Caco-2 (cell line): Measurements from ENCODE around the gene OR51A2. TPM values are rescaled to one million over a fixed set of nuclear protein-coding genes. Genes with fewer than 3 reads are reported as not detected.

Experiments
- BruUV-seq: library from RNA; stranded (reverse); fragments of 400-500 nt; replicated peaks from 2 replicates; lab custom pipeline; 2021; lab: Mats Ljungman, UMichigan
- CTCF ChIA-PET: fragments of 300-600 bp; sonication (Branson Sonifier 250); formaldehyde crosslinking; loops from one replicate; lab custom pipeline; 2022; ENCODE audit warnings: antibody characterized with exemption; lab: Charles Lee
- POLR2A ChIA-PET: fragments of 300-600 bp; sonication (Branson Sonifier 250); formaldehyde crosslinking; loops from one replicate; lab custom pipeline; 2022; ENCODE audit warnings: antibody characterized with exemption; lab: Charles Lee
- DNase-seq, 2 experiments: peaks; one replicate each; pipeline versions ENCODE4 v3.0.0 to v3.0.0-alpha.2; 2020 to 2022
- H3K27me3 ChIP-seq: replicated peaks from 2 replicates; pipeline ENCODE4 v1.6.0; 2011; ENCODE audit warnings: low read length; ENCODE audit not compliant: control insufficient read depth, insufficient read depth
- H3K36me3 ChIP-seq: 2 replicates; pipeline ENCODE4 v1.5.1; 2011; ENCODE audit warnings: low read length; ENCODE audit not compliant: control insufficient read depth, insufficient read depth
- H3K4me1 ChIP-seq: fragments of 250-450 bp; sonication (Bioruptor Pico); 2 replicates; pipeline ENCODE4 v1.5.1; 2020; ENCODE audit warnings: mild to moderate bottlenecking
- H3K4me3 ChIP-seq: 2 replicates; pipeline ENCODE4 v1.5.1; 2011; ENCODE audit warnings: low read depth, mild to moderate bottlenecking, control low read depth, low read length
- H3K9me3 ChIP-seq: fragments of 250-450 bp; sonication (Bioruptor Pico); 2 replicates; pipeline ENCODE4 v1.5.1; 2020; ENCODE audit warnings: mild to moderate bottlenecking, moderate library complexity
- H3K27ac Mint-ChIP-seq: one replicate; pipeline ENCODE4 v1.8.0; 2022; ENCODE audit warnings: mixed read lengths; ENCODE audit not compliant: unreplicated experiment
- H3K27me3 Mint-ChIP-seq: one replicate; pipeline ENCODE4 v1.8.0; 2022; ENCODE audit warnings: mixed read lengths; ENCODE audit not compliant: insufficient read depth, unreplicated experiment
- H3K36me3 Mint-ChIP-seq: one replicate; pipeline ENCODE4 v1.8.0; 2022; ENCODE audit warnings: mild to moderate bottlenecking, mixed read lengths; ENCODE audit not compliant: insufficient read depth, unreplicated experiment
- H3K4me1 Mint-ChIP-seq: one replicate; pipeline ENCODE4 v1.8.0; 2022; ENCODE audit warnings: low read depth, mixed read lengths; ENCODE audit not compliant: unreplicated experiment
- H3K4me3 Mint-ChIP-seq: one replicate; pipeline ENCODE4 v1.8.0; 2022; ENCODE audit warnings: mild to moderate bottlenecking, moderate library complexity, mixed read lengths; ENCODE audit not compliant: unreplicated experiment
- H3K9me3 Mint-ChIP-seq: one replicate; pipeline ENCODE4 v1.8.0; 2022; ENCODE audit warnings: mixed read lengths; ENCODE audit not compliant: unreplicated experiment
- CTCF ChIP-seq, 2 experiments: fragments of 200-600 bp in 1 of 2; IDR thresholded peaks; 1 replicate in 1 of 2; 2 replicates in 1 of 2; pipeline versions ENCODE4 v1.5.1 to v1.8.0; 2011 to 2022; ENCODE audit warnings: antibody characterized with exemption in 1 of 2, control low read depth in 1 of 2, inconsistent platforms in 1 of 2, low read depth in 1 of 2, low read length in 1 of 2, mild to moderate bottlenecking in 1 of 2, moderate library complexity in 1 of 2; ENCODE audit not compliant: insufficient read depth in 1 of 2, severe bottlenecking in 1 of 2, unreplicated experiment in 1 of 2
- intact Hi-C: fragments of 100-400 bp; cut with micrococcal nuclease; formaldehyde crosslinking; loops from one replicate; pipeline ENCODE4 v1.10.0; 2022; ENCODE audit not compliant: unreplicated experiment
- total RNA-seq: library from RNA; stranded (reverse); gene quantifications from 2 replicates; pipeline ENCODE4 v1.2.3, GENCODE V29; 2022

OR51A2 gene
- total RNA-seq, 1 experiment from 2014 or later: not detected

- Mint-ChIP-seq H3K4me1 (no peaks in the 10 kb centered on the region), H3K27me3 (peaks cover 18% of the 10 kb centered on the region), H3K36me3 (no peaks in the 10 kb centered on the region), H3K4me3 (no peak within 1 kb of the TSS), H3K9me3 (no peaks in the 10 kb centered on the region), H3K27ac (no peak within 1 kb of the TSS)
- intact Hi-C loops: no loop called here
- Histone ChIP-seq H3K9me3 (no peaks in the 10 kb centered on the region), H3K4me3 (no peak within 1 kb of the TSS), H3K36me3 (no peaks in the 10 kb centered on the region), H3K27me3 (no peaks in the 10 kb centered on the region), H3K4me1 (no peaks in the 10 kb centered on the region)
- DNase-seq: no peak
- ChIA-PET POLR2A (no interaction called here), CTCF (no interaction called here)
- BruUV-seq: no TSS peak
- no peak for TF ChIP-seq CTCF (IDR thresholded peaks at IDR 0.05; ENCODE audit: insufficient read depth in 1 of 2, low read depth in 1 of 2, low read length in 1 of 2, severe bottlenecking in 1 of 2, unreplicated experiment in 1 of 2)
Observed at GRCh38 chr11:4924239-4924638, 31.3 kb downstream of the OR51A2 start, which contains the start of gene OR51G1. Gene OR51G1 (minus strand): TSS chr11:4924339. CDS start chr11:4924339, 0 bp downstream.

GRCh38 chr11:4922304-4922703 is 33.2 kb downstream of the OR51A2 start:
- no peak for DNase-seq
- Histone ChIP-seq H3K4me1 (no peaks in the 10 kb centered on the region), H3K9me3 (no peaks in the 10 kb centered on the region), H3K4me3 (no peak overlapping the region), H3K27me3 (no peaks in the 10 kb centered on the region), H3K36me3 (no peaks in the 10 kb centered on the region)
- Mint-ChIP-seq H3K9me3 (no peaks in the 10 kb centered on the region), H3K27me3 (peaks cover 18% of the 10 kb centered on the region), H3K36me3 (no peaks in the 10 kb centered on the region), H3K4me3 (no peak overlapping the region), H3K27ac (no peak overlapping the region), H3K4me1 (no peaks in the 10 kb centered on the region)
- TF ChIP-seq CTCF (IDR thresholded peaks at IDR 0.05; ENCODE audit: insufficient read depth in 1 of 2, low read depth in 1 of 2, low read length in 1 of 2, severe bottlenecking in 1 of 2, unreplicated experiment in 1 of 2): no peak
- ChIA-PET CTCF (no interaction called here), POLR2A (no interaction called here)
- intact Hi-C loops: no loop called here
- no TSS peak for BruUV-seq

- POLR2A ChIA-PET: no interaction called here
- no peaks in the 10 kb centered on the region for H3K36me3 Mint-ChIP-seq
- intact Hi-C loops: no loop called here
Observed at GRCh38 chr11:4921796-4922195, 33.7 kb downstream of the OR51A2 start.

More at GRCh38 chr11:4921796-4922195, 33.7 kb downstream of the OR51A2 start:
- Mint-ChIP-seq H3K9me3 (no peaks in the 10 kb centered on the region), H3K27me3 (peaks cover 18% of the 10 kb centered on the region), H3K27ac (no peak overlapping the region), H3K4me3 (no peak overlapping the region), H3K4me1 (no peaks in the 10 kb centered on the region)
- no peak for DNase-seq
- TF ChIP-seq CTCF (IDR thresholded peaks at IDR 0.05; ENCODE audit: insufficient read depth in 1 of 2, low read depth in 1 of 2, low read length in 1 of 2, severe bottlenecking in 1 of 2, unreplicated experiment in 1 of 2): no peak
- BruUV-seq: no TSS peak
- Histone ChIP-seq H3K27me3 (no peaks in the 10 kb centered on the region), H3K4me1 (no peaks in the 10 kb centered on the region), H3K36me3 (no peaks in the 10 kb centered on the region), H3K9me3 (no peaks in the 10 kb centered on the region), H3K4me3 (no peak overlapping the region)
- CTCF ChIA-PET: no interaction called here
